Islet precursor cell (in vitro differentiated cells): Measurements from ENCODE around the gene MICAL2.

Source experiments
- DNase-seq: peaks from one replicate; pipeline ENCODE4 v3.0.0-alpha.2; 2018

MICAL2 gene

DNA sequence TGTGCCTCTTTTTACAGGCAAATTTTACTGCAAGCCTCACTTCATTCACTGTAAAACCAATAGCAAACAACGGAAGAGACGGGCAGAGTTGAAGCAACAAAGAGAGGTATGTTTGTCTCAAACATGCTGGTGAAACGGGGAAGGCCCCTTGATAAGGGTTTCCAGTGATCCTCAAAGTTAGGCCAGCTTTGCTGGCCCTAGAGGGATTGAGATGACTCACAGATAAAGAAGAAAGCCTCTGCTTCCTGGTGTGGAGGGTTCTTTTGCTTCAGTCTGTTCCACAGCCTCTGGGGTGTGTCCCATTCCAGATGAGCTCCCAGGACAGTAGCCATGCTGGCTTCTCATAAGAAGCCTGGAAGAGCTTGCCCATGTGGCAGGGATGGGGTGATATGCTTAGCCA is 148.1 kb downstream of the MICAL2 start:
- DNase-seq: peak; percentile 80

DNA sequence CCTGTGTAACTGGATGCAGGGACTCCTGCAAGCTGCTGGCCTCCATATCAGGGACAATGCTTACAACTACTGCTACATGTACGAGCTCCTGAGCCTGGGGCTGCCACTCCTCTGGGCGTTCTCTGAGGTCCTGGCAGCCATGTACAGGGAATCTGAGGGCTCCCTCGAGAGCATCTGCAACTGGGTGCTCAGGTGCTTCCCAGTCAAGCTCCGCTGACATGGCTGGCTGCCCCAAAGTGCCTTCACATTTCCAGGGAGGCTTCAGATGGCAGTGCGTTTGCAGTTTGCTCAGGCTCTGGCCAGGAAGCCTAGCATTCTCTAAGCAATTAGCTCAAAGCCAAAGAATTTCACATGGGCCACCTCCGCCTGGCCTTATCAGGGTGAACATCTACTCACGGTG is 149.6 kb downstream of the MICAL2 start:
- DNase-seq: peak; percentile 80

DNA sequence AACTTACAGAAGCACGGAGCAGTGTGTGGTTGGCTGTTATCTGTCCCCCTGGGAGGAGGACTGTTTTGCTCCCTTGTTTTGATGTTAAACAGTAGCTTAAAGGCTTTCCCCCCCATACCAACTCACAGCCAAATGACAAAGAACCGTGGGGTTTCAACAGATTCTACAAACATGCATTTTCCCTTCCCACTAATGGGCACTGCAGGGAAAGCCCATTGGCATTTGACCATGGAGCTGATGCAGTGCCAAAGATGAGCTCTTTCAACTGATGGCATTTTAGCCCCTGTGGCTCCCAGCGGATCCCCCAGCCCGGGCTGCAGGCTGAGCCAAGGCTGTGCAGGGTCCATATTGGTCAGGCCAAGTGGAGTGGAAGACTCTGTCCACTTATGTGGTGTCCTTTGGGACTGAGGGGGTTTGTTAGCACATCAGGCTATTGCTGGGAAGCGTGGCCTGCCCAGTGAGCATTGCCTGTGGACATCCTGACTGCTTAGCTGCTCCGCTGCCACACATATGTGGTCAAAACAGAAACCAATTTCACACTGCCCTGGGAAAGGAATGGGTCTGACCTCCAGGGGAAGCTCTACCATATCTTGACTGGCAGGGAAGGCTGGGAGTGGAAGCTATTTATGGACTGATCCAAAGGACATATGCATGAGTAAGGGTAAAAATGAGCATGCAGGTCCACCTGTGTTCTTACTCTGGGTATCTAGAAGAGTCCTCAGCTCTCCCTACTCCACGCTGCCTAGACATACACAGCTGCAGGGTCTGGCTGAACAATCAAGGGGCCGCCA is 150.5 kb downstream of the MICAL2 start:
- no peak for DNase-seq

DNA sequence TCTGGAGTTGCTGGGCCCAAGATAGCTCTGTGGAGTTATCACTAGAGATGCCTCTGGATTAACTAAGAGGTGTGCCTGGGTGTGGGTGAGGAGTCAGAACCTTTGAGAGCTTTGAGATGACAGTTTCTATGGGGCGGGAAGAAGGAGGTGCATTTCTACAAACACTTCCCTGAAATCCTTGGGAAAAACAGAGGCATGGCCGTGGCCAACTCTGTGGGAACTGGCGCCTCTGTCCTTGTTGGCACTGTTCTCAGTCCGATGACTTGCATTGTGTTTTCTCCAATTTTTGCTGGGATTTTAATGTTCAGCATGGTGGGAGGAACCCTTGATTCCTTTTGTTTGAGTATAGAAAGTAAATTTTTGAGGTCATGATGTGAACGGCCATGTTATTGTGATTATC is 151.2 kb downstream of the MICAL2 start:
- no peak for DNase-seq

DNA sequence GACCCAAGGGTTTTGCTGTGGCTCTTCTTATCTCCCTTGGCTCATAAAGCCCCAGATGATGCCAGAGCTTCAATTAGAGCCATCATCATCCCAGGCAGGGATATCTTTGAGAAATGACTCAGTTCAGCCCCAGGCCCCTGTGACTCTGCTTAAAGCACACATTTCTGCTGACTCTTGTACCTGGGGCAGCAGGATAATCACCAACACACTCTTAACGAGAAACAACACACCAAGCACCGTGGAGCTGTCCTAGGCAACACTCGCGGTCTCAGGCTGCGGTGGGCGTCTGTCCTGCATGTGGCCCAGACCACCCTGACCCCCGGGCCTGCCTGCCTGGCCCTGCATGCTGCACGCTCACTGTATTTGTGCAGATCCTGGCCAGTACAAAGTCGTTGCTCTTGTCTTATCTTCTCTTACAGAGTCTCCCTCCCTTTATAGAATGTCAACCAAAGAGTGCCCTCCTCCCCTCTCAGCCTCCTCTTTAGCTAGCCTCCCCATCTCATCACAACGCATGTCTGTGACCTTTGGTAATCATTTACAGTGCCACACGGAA is 152.8 kb downstream of the MICAL2 start:
- peak; percentile 89 for DNase-seq

DNA sequence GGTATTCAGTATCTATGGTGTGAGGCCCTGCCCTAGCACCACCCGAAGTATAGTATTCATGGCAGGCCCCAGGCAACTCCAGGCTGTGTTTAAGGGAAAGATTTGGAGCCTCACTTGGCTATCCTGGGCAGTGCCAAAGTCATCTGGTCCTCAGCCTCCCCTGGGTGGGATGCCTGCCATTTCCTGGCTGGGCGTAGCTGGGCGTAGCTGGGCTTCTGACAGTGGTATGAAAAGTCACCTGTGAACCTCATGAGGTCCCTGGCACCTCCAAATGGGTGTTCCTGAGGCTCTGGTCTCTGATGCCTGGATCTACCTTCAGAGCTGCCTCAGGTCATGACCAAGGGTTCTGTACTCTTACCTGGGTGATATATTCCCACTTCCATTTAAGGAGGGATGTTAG is 154.0 kb downstream of the MICAL2 start:
- no peak for DNase-seq

DNA sequence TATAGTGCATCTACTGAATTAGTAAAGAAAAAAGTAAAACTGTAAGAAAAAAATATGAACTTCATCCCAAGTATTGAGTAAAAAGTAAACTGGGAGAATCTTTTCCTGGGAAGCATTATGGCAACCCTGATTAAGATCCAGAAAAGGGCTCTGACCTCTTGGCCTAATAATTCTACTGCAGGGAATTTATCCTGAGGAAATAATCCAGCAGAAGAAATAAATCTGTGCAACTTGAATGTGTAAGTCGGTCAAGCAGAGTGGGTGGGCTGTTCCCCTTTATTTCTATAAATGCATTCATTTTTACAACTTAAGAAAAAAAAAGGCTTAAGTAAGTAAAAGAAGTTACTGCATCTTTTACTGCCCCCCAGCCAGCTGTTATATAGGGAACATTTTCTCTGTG is 155.7 kb downstream of the MICAL2 start:
- DNase-seq: no peak

DNA sequence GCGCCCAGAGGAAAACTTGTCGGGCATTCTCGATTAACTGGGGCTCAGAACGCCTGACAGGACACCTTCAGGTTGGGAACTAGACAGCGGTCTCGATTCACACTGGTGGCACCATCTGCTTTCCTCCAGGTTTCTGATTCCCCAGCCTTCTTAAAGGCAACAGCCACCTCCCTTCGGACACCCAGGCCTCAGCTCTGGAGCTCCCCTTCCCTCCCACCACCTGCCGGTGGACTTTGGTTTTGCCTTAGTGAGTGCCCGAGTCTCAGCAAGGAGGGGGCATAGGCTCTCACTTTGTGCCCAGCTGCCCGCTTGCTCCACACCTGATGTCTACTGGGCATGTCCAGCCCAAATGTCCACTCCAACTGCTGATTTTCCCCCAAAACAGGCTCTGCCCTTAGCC is 156.6 kb downstream of the MICAL2 start:
- DNase-seq: no peak

DNA sequence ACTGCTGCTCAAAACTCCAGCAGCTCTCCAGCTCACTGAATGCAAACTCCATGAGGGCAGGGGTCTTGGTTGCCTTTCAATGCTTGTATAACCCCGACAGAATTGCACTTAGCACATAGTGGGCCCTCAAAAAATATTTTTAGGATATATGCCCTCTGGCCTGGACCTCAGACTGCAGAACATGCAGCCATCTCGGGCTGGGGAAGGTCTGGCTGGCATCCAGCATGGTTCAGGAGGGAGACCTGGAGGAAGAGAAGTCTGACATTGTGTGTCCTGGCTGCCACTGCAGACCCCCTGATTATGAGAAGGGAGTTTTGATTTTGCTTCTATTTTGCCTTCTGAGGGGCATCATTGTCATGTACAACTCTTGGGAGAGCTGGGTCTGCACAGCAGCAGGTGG is 157.5 kb downstream of the MICAL2 start:
- no peak for DNase-seq

DNA sequence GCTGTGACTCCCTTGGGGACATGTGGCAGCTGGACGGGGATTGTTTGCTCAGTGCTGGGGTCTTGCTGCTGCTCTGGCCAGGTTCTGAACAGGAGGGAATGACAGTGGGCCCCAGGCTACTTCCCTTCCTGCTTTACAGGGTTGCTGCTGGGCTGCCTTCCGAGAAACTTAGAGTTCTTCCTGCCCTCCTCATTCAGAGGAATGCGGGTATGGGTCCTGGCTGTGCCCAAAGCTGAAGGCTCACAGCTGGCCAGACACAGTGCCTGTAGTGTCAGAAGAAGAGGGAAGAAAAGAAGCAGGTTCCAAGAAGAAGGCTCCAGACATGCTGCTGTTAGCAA is 158.7 kb downstream of the MICAL2 start:
- peak; percentile 80 for DNase-seq

DNA sequence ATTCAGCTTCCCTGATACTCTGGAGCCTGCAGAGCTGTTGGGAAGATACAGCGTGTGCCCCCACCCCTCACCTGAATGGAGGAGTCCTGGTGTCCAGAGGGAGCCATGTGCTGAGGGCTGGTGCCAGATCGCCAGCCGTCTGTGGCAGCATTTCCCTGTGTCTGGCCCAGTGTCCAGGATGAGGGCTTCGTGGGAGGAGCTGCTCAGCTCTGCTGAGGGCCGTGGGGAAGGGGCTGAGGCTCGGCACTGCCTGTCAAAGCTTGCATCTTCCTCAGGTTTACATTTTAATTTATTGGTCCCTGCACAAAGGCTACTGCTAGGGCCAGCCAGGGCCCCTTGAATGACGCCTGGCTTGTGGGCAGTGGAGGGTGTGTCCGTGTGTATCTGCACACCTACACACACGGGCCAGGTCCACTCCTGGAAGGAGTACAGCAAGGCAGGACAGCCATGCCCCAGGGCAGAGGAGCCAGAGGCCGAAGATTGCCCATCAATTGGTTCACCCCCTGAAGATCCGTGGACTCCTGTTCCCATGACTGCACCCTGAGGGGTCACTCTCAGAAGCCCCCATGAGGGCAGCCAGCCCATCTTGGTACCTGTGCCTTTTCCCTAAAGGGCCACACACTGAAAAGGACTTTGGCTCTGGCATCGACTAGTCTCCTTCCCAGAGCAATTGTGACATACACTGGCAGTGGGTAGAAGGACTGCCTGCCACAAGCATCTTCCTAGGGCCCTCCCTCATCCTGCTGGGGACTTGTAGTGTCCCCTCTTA is 159.2 kb downstream of the MICAL2 start:
- DNase-seq: no peak

DNA sequence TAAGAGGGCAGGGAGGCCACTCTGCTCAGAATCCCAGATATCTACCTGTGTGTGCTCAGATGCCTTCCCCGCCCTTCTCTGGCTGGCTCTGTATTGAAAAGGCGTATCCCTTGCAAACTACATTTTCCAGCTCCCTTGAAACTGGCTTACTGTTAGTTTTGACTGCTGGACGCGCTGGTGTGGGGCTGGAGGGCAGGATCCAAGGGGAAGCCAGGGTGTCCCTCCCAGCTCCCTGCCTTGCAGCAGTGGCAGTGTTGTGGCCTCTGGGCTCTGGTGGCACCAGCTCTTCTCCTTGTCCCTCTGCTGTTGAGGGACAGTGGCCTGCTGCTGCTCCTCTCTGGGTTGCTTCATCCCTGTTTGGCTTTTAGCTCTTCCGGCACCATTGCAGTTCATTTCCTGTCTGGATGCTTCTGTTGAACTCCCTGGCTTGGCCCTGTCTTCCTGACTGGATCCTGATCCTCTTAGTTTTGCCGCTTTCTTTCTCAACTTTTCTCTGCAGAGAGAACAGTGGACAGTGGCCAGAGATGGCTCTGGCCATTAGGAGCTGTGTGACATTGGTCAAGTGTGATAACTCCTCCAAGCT is 159.9 kb downstream of the MICAL2 start:
- no peak for DNase-seq

DNA sequence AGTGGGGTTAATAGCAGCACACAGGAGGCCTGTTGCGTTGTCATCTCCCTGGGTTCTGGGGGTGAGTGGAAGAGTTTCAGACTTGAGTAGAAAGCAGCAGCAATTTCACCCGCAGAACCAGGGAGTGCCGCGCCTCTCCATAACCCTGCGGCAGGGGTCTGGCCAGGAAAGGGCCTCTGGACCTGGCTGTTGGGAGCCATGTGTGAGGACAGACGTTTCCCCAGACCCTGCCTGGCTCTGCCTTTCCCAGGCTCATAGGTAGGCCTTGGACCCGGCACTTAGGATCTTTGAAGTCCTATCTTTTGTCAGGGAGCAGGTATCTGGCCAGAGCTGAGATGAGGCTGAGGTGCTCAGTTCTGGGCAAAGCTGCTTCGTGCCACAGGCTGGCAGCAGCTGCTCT is 160.4 kb downstream of the MICAL2 start:
- no peak for DNase-seq

DNA sequence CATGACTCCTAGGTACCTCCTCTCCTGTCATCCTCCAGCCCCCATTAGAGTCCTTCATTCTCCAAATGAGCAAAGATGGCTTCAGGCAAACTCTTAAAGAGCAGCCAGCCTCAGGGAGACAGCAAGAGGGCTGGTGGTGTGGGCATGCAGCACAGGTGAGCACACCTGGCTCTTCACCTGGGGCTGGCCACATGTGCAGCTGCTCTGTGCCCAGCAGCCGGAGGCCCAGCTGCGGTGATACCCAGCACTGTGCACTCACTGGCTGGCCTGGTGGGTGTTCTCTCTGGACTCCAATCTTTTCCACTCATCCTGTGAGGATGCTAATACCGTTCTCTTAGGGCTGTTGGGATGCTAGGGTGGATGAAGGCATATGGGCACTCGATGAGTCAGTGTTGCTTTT is 160.9 kb downstream of the MICAL2 start:
- no peak for DNase-seq

DNA sequence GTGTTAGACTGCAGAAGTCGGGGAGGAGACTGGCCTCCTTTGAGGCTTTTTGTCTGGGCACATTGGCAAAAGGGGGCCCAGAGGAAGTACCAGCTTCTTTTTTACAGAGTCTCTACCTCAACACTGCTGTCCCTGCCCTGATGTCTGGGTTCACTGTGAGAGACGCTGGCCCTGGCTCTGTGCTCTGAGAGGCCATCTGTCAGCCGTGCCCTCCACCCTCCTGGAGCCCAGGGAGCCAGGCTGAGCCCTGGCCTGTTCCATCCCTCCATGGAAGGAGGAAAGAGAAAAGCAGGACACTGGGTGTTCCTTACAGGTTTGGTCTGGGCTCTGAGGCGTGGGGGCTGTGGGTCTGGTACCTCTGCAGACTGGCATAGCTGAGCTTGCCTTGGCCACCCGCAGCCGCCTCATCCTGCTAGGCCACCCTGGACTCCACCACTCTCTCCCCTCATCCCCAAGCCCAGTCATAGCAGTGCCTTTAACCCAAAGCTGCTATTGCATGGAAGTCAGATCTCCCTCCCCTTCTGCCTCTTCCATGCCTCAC is 161.5 kb downstream of the MICAL2 start:
- DNase-seq: no peak

DNA sequence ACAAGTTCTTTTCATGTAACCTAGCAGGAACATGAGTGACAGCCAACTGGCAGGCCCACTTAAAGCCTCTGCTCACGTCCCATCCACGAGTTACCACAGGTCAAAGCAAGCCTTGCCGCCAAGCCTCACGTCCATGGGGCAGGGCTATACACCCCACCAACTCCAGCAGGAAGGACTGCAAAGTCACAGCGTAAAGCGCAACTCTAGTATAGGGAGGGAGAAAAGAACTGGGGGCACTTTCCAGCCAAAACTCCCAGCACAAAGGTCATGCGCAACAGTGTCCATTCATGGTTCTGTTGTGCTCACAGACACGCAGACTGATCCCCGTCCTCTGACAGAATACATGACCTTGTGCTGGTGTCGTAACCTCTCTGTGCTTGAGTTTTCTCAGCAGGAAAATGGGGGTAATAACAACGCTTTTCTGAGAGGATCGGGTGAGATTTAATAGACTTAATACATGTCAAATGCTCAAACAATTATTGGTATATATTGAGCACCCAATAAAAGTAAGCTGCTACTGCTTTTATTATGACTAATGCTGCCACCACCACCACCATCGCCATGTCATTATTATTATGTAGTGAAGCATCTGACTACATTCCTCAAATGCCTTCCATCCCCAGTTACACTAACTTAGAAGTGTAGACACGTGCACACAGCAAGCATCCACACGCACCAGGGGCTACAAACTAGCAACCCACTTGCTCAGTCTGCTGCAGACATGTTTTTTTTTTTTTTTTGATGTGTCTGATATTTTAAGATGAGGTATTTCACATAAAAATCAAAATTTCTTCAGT is 162.6 kb downstream of the MICAL2 start:
- peak; percentile 42 for DNase-seq

DNA sequence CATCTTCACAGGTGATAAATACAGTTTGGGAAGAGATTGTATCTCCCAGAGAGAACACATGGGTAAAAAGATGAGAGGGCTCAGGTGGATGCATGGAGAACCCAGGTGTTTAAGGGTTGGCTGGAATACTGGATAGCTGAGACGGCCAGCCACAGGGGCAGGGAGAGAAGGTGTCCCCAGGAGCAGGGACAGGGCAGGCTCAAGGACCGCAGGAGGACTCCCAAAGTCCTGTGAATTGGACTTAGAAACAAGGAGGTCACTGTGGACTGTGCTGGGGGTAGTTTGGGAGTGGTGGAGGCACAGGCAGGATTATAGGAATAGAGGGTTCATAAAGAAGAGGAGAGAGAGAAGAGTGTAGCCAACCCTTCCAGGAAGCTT is 163.2 kb downstream of the MICAL2 start:
- peak; percentile 34 for DNase-seq

DNA sequence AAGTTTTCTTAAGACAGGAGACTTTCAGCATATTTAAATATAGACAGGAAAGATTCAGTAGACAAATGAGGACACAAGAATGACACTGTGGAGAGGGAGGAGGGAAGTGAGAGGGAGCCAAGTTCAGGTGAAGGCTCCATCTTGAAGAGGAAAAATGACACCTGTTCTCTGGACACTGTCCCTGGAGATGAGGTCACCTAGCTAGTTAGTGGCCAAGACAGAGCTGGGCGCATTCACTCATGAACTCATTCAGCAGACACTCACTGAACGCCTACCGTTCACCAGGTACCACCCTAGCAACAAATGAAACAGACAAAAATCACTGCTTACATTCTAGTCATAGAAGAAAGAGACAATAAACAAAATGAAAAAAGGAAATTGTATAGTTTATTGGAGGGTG is 163.7 kb downstream of the MICAL2 start:
- DNase-seq: no peak

DNA sequence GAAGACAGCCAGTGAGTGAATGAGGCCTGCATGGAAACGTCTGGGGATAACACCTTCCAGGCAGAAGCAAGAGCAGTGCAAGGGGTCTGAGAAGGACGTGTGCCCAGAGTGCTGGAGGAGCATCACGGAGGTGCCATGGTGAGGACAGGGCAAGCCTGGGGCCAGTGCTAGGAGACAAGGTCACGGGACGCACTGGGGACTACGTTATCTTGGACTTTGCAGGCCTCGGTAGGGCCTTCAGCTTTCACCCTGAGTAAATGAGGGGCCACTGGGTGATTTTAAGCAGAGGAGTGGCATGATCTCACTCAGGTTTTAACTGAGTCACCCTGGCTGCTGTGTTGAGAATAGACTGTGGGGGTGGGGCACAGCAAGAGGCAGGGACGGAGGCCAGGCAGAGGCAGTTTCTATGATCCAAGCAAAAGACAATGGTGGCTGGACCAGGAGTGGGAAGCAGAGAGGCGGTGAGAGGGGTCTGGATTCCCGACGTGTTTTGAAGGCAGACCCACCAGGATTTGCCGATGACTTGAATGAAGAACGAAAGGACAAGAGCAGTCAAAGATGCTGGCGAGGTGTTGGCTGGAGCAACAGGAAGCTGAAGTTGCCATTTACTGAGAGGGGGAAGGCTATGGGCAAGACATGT is 164.3 kb downstream of the MICAL2 start:
- DNase-seq: peak; percentile 59

DNA sequence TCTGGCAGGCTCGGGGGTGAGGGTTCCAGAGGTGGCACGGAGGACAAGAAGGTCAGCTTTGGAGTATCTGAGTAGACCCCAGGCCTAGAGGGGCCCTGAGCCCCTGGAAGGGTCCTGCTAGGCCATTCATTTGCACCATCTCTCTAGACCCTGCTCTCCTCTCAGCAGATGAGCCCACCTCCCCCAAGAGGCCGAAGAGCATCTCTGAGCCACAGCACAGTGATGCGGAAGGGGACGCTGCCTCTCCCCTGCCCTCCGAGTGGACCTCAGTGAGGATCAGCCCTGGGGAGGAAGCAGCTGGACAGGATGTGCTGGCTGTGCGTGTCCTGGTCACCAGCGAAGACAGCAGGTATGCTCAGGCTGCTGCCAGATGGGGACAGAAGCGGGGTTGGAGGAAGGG is 165.4 kb downstream of the MICAL2 start:
- peak; percentile 47 for DNase-seq

DNA sequence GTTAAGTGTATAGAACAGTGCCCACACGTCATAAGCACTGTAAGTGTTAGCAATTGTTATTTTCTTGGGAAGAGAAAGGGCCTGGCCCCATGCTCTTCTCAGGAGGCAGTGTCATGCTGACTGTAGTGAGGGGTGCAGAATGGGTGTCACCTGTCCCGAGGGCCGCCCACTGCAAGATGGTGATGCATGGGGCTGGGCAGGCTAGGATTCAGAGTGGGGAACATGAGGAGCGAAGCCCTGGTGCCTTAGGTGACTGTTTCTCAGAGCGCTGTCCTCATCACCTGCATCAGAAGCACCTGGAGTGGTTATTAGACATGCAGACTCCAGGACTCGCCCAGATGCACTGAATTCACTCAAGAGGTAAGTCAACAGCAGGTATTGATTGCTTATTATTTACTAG is 166.0 kb downstream of the MICAL2 start:
- DNase-seq: peak; percentile 35

DNA sequence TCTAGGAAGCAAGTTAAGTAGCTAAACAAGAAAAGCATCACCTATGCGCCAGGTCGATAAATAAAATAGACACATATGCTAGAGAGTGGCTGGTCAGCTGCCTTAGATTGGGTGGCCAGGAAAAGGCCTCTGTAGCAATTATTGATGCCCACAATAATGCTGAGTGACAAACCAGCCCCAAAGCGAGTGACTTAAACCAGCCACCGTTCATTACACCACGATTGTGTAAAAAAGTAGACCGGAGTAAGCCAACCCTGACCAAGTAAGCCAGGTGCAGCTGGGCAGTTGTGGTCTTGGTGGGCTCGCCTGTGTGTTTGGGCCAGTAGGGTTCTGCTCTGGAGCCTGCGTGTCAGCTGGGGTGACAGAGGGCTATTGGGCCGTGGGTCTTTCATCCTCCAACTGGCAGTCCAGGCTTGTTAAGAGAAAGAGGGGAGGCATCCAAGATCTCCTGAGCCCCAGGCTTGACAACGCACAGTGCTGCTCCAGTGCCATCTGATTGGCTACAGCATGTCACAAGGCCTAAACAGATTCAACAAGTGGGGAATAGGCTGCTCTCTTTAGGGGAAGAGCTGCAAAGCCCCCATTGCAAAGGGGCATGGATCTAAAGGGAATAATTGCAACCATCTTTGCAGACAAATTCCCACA is 166.6 kb downstream of the MICAL2 start:
- DNase-seq: peak; percentile 28
